ENCODE measurements around the gene CDH13.

The CDH13 gene

DNA sequence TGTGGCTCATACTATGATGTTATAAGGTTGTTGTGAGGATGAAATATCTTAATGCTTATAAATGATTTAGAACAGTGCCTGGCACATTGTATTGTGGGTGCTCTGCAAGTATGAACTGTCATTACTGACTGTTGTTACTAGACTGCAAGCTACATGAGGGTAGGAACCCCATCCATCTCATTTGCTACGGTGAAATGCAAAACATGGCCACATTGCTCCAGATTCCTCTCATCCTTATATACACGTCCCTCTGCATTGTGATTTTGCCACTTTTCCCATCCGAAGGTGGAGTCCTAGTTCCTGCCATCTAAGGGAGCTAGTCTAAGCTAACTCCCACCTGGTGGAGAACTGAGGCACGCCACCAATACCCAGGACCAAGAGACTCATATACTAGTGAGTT, 1210.8 kb downstream of the CDH13 start:
- H3K9me3 ChIP-seq (ENCODE audit: severe bottlenecking), result no peaks in the 10 kb centered on the region
- no peaks in the 10 kb centered on the region for H3K27me3 ChIP-seq (ENCODE audit: insufficient read depth, low read depth, severe bottlenecking)
- no peak for DNase-seq
- H3K4me3 ChIP-seq (ENCODE audit: low read depth, low read length), result no peak overlapping the region
- H3K36me3 ChIP-seq, result no peaks in the 10 kb centered on the region
- TF ChIP-seq, protein P1, sequence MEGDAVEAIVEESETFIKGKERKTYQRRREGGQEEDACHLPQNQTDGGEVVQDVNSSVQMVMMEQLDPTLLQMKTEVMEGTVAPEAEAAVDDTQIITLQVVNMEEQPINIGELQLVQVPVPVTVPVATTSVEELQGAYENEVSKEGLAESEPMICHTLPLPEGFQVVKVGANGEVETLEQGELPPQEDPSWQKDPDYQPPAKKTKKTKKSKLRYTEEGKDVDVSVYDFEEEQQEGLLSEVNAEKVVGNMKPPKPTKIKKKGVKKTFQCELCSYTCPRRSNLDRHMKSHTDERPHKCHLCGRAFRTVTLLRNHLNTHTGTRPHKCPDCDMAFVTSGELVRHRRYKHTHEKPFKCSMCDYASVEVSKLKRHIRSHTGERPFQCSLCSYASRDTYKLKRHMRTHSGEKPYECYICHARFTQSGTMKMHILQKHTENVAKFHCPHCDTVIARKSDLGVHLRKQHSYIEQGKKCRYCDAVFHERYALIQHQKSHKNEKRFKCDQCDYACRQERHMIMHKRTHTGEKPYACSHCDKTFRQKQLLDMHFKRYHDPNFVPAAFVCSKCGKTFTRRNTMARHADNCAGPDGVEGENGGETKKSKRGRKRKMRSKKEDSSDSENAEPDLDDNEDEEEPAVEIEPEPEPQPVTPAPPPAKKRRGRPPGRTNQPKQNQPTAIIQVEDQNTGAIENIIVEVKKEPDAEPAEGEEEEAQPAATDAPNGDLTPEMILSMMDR (IDR thresholded peaks at IDR 0.05; ENCODE audit: low read depth, low read length), result no peak
- no peak overlapping the region for H3K27ac ChIP-seq

GRCh38 chr16:83838151-83838550, 1211.4 kb downstream of the CDH13 start:
- TF ChIP-seq, protein P1 (IDR thresholded peaks at IDR 0.05; ENCODE audit: low read depth, low read length), result no peak
- H3K27me3 ChIP-seq (ENCODE audit: insufficient read depth, low read depth, severe bottlenecking), result no peaks in the 10 kb centered on the region
- no peaks in the 10 kb centered on the region for H3K36me3 ChIP-seq
- no peak for DNase-seq
- no peak overlapping the region for H3K4me3 ChIP-seq (ENCODE audit: low read depth, low read length)
- H3K27ac ChIP-seq, result no peak overlapping the region
- H3K9me3 ChIP-seq (ENCODE audit: severe bottlenecking), result no peaks in the 10 kb centered on the region

- Histone ChIP-seq H3K27ac (no peak overlapping the region), H3K27me3 (ENCODE audit: insufficient read depth, low read depth, severe bottlenecking) (no peaks in the 10 kb centered on the region), H3K4me3 (ENCODE audit: low read depth, low read length) (no peak overlapping the region), H3K36me3 (no peaks in the 10 kb centered on the region), H3K9me3 (ENCODE audit: severe bottlenecking) (no peaks in the 10 kb centered on the region)
- no peak for DNase-seq
- TF ChIP-seq, protein P1 (IDR thresholded peaks at IDR 0.05; ENCODE audit: low read depth, low read length), result no peak
Observed at GRCh38 chr16:83839561-83839960, 1212.8 kb downstream of the CDH13 start.

DNA sequence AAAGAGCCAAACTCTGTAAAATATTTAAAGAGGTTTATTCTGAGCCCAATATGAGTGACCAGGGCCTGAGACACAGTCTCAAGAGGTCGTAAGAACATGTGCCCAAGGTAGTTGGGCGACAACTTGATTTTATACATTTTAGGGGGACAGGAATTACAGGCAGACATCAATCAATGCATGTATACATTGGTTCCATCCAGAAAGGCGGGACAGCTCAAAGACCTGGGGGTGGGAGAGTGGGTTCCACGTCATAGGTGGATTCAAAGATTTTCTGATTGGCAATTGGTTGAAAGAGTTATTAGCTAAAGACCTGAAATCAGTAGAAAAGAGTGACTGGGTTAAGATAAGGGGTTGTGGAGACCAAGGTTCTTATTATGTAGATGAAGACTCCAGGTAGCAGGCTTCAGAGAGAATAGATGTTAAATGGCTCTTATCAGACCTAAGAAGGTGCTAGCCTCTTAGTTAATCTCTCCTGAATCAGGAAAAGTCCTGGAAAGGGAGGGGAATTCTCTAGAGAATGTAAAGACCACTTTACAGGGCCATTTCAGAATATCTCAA, 1213.4 kb downstream of the CDH13 start:
- H3K9me3 ChIP-seq (ENCODE audit: severe bottlenecking), result no peaks in the 10 kb centered on the region
- no peaks in the 10 kb centered on the region for H3K27me3 ChIP-seq (ENCODE audit: insufficient read depth, low read depth, severe bottlenecking)
- H3K4me3 ChIP-seq (ENCODE audit: low read depth, low read length), result no peak overlapping the region
- H3K36me3 ChIP-seq, result no peaks in the 10 kb centered on the region
- no peak for DNase-seq
- TF ChIP-seq, protein P1 (IDR thresholded peaks at IDR 0.05; ENCODE audit: low read depth, low read length), result no peak
- H3K27ac ChIP-seq, result no peak overlapping the region

GRCh38 chr16:83842291-83842690, 1215.5 kb downstream of the CDH13 start:
- Histone ChIP-seq H3K4me3 (ENCODE audit: low read depth, low read length) (no peak overlapping the region), H3K9me3 (ENCODE audit: severe bottlenecking) (no peaks in the 10 kb centered on the region), H3K27me3 (ENCODE audit: insufficient read depth, low read depth, severe bottlenecking) (no peaks in the 10 kb centered on the region), H3K27ac (no peak overlapping the region), H3K36me3 (no peaks in the 10 kb centered on the region)
- DNase-seq, result no peak
- TF ChIP-seq, protein P1 (IDR thresholded peaks at IDR 0.05; ENCODE audit: low read depth, low read length), result no peak
